ENCODE data around the gene FOXA1.

FOXA1 gene

DNA sequence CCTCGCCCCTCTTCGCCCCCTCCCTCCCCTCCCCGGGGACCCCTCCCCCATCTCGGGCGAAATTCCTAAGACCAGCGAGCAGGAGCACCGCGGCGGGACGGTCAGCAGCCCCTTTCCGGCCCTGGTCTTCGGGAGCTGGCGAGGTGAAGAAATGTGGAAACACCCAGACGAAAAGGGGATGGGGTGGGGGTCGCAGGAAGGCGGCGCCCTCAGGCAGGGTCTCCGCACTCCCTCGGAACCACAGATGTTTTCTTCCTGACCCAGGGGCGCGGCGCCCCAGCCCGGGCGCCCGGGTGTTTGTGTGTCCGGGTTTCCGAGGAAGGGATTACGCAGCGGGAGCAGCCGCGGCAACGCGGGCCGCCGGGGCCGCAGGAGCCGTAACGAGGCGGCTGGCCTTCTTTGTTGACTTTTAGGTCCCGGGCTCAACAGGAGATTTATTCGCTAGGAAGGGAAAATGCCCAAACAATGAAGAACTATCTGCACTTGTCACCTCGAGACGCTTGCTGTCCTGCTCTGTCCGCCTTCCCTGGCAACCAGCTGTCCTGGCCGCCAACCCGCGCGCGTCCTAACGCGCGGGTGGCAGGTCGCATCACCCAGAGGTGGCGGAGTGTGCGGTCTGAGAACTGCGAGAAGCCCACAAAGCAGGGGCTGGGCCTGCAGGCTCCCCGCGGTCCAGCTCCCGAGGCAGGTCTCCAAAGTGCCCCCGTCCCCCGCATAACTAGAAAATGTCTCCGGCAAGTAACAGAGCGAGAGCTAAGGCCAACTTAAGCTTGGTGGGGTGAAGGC, 7.0 kb downstream of the FOXA1 start:
- ATAC-seq (no peak), DNase-seq (no peak)
- H3K4me1 Mint-ChIP-seq, result peaks cover 12% of the 10 kb centered on the region

DNA sequence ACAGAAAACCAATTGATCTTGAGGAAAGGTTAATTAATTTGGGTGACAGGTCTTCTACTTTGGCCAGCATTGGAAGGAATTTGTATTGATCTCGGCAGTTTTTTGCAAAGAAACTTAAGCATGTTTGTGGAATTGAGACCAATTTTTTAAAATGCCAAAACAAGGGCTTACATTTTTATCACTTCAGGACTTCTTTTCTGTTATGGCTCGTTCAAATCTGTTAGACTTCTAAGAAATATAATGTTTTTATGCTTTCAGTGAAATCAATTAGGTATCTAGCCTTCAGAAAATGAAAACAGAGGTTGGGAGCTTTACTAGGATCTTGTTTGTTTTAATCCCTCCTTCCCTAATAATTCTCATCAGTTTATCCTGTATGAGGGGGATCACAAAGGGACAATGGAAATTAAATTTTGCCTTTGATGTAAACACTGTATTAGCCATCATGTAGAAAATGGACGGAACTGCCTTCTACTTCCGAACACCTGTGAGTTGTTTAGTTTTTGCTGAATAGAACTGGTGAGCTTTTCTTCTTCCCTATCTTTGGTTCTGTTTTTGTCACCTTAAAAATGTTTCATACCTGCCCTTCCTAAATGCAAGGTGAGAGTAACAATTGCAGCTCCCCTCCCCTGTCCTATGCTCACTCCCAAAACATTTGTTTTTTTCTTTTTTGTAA, 7.8 kb downstream of the FOXA1 start:
- Mint-ChIP-seq H3K27me3 (peaks cover 88% of the 10 kb centered on the region), H3K9me3 (peaks cover 14 to 16% of the 10 kb centered on the region in 2 donors), H3K27ac (no peak overlapping the region), H3K4me1 (peaks cover 4% of the 10 kb centered on the region), H3K4me3 (no peak overlapping the region)
- DNase-seq, result no peak
- no peak for ATAC-seq

More for the DNA sequence above, 7.0 kb downstream of the FOXA1 start:
- Mint-ChIP-seq H3K9me3 (peaks cover 18 to 22% of the 10 kb centered on the region in 2 donors), H3K4me3 (no peak overlapping the region), H3K27ac (no peak overlapping the region), H3K27me3 (peaks cover 91% of the 10 kb centered on the region)

DNA sequence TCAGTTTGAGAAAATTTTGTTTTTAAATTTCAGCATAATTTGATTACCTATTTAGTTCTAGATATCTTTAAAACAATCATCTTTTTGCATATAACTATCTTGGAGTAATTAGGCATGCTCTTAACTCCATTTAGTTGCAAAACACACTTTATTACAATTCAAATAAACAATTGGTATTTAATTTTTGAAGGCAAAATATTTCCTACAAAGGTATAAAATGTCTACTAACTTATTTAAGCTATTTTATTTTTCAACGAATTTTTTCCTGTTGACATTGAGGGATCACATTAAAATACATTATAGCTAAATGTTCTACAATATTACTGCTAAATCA, 8.3 kb downstream of the FOXA1 start:
- Mint-ChIP-seq H3K27me3 (peaks cover 83% of the 10 kb centered on the region), H3K27ac (no peak overlapping the region), H3K4me1 (peaks cover 4% of the 10 kb centered on the region), H3K9me3 (peaks cover 14% of the 10 kb centered on the region in 2 donors), H3K4me3 (no peak overlapping the region)
- no peak for ATAC-seq
- no peak for DNase-seq

DNA sequence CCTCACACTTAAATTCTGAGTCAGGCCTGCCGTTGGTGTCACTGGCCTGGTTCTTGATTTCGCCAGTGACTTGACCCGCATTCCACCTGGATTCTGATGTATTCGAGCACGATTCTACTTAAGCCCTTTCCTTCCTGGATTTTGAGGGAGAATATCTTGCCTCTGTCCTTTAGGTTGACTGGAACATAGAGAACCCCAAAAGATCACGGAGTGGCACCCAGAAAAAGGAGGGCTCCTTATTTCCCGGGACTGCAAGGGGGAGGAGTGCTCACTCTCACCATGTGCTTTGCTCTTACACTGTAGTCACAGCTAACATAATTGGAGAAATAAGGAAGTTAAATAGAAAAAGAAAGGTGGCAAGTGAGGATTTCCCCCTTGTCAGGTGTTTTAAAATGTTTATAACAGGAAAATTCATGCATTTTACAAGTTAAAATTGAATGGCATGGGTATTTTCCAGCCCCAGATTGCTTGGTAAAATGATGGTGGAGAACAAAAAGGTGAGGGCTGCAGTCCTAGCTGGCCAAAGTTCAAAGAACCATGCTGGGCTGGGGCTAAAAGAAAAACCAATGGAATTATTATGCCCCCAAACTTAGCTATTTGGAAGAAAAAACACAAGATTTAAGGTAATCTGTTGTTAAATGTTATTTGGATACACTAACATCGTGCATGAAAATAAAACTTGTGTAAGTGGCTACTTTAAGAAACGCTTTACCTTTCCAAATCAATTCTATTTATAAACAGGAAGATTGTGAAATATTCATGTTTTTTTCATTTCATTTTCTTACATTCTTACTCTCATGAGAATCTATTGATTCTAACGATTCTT, 8.9 kb downstream of the FOXA1 start:
- Mint-ChIP-seq H3K27ac (no peak overlapping the region), H3K4me3 (no peak overlapping the region), H3K27me3 (peaks cover 77% of the 10 kb centered on the region), H3K4me1 (peaks cover 1% of the 10 kb centered on the region), H3K9me3 (peaks cover 9 to 11% of the 10 kb centered on the region in 2 donors)
- no peak for DNase-seq
- no peak for ATAC-seq

DNA sequence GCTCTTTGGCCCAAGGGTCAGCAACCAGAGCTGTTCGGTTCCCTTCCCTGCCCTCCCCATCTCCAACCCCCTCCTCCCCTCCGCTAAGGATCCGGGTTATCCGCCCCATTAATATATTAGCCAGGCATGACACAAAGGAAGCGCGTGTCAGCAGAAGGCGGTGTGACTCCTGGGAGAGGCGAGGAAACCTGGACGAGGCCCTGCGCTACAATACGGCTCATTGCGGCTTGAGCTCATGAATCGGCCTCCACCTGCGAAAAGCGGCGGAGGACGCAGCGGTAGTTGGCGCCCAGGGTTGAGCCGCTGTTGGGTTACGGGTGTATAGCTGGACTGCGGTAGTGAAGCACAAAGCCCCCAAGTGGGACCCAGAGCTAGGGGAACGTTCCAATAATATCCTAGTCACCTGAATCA, 9.9 kb downstream of the FOXA1 start:
- no peak for ATAC-seq
- Mint-ChIP-seq H3K27ac (no peak overlapping the region), H3K4me1 (no peaks in the 10 kb centered on the region), H3K27me3 (peaks cover 74% of the 10 kb centered on the region), H3K9me3 (peaks cover 7 to 9% of the 10 kb centered on the region in 2 donors), H3K4me3 (no peak overlapping the region)
- no peak for DNase-seq

DNA sequence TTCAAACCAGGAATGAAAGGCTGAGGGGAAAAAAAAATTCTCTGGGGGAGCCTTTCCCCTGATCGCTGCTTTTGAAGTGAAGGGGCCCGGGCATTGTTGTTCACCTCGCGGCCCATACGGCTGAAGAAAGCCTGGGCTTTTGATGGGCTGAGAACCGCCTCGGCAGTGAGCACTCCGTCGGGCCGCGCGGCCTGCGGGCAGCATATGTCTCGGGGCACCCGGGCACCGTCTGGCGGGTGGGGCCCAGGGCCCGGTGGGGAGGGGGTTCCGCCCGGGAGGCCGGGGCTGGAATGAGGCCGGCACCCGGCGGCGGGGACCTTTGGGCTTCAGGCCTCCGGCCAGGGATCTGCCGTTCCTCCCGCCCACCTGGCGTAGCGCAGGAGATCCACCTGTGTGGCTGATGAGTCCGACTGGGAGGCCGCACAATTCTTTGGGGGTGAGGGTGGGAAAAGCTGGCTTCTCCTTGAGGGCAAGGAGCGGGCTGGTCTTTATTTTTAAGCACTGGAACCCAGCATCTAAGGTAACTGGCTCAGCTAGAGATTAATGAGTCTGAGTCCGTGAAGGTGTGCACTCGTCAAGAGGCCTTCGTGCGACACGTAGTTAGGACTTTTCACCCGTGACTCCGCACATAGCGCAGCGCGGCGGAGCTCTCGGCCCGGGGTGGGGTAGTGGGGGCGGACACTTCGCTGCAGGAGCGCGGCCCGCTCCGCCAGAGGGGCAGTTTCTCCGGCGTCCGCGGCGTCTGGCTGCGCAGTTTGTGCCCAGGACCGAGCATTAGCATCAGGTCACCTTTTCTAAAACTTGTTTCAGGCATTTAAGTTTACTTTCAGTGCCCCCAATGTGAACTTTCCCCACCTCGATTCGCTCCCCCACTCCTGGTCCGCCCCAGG, 10.6 kb downstream of the FOXA1 start:
- no peaks in the 10 kb centered on the region for H3K4me1 Mint-ChIP-seq
- peaks cover 7 to 13% of the 10 kb centered on the region in 2 donors for H3K9me3 Mint-ChIP-seq
- no peak overlapping the region for H3K4me3 Mint-ChIP-seq
- H3K27me3 Mint-ChIP-seq, result peaks cover 77% of the 10 kb centered on the region
- ATAC-seq (no peak), DNase-seq (no peak)
- no peak overlapping the region for H3K27ac Mint-ChIP-seq

DNA sequence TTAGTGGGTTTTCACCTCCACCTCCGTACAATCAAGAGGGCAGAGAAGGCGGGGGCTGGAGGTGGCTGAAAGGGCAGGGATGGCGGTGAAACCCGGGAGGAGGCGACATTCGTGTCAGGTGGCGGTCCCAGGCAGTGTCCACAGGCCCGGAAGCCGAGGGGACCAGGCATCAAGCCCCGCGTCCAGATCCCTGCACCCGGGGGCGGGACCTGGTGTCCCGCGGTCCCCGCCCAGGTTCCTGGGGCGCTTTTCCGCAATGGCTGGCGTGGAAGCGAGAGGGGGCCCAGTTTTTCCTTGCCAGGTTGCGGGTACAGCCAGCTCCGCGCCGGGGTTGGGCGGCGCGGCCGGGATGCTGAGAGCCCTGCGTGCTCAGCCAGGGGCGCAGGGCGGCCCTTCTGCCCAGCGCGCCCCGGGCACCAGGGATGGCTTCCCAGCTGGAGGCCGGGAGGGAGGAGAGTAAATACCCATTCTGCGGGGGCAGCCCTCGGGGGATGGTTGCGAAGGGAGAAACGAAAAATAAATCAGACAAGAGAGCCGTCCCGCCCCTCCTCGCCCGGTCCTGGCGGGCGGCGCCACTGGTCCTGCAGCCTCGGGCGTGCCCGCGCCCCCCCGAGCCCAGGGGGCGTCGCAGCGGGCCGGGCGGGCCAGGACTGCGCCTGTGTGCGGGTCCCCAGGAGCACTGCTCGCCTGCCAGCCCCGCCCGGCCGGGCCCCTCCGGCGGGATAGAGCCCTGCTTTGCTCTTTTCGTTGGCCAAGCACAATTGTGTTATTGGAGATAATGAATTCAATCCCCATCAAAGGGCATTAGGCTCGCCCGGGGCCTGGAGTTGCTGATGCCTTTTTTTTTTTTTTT, 11.5 kb downstream of the FOXA1 start:
- peaks cover 7% of the 10 kb centered on the region in 2 donors for H3K9me3 Mint-ChIP-seq
- peaks cover 74% of the 10 kb centered on the region for H3K27me3 Mint-ChIP-seq
- ATAC-seq, result no peak
- no peaks in the 10 kb centered on the region for H3K4me1 Mint-ChIP-seq
- no peak for DNase-seq
- H3K4me3 Mint-ChIP-seq, result no peak overlapping the region
- H3K27ac Mint-ChIP-seq, result no peak overlapping the region

DNA sequence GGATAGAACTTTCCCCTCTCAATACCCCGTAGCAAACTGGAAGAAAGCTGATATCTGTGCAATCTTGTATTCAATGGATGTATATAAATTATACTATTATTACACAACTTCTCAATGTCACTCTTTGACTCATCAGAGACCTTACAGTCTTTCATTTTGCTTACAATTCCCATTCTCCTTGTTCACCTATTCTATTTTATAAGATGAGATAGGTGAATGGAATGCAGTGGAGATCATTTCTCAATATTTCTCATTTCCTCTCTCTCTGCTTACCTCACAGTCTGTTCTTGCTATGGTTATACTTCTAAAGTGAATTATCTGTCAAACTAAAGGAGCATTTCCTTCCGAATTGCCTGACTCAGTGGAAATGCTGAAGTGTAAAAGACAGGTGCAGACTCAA, 14.9 kb downstream of the FOXA1 start:
- Mint-ChIP-seq H3K27me3 (peaks cover 42% of the 10 kb centered on the region), H3K4me1 (no peaks in the 10 kb centered on the region), H3K9me3 (peaks cover 0 to 18% of the 10 kb centered on the region in 2 donors), H3K27ac (no peak overlapping the region), H3K4me3 (no peak overlapping the region)
- DNase-seq (no peak), ATAC-seq (no peak)

DNA sequence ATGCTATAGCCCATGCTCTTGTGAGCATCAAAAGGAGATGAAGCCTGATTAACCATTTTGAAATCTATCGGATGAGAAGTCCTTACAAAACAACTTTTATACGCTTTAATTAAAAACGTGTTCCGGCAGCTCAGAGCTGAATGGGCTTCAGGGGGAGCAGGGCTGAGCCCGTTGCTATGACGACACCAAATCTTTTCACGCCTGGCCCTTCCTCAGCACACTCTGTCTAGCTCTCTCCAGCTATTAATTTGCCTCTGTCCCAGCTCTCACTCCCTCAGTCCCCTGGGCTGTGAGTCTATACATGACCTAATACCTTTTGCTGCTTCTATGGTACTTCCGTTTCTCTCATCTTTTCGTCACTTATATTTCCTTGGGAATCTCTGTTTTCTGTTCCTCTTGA, 15.8 kb downstream of the FOXA1 start:
- no peak for ATAC-seq
- H3K27me3 Mint-ChIP-seq, result peaks cover 33% of the 10 kb centered on the region
- H3K4me3 Mint-ChIP-seq, result no peak overlapping the region
- DNase-seq, result no peak
- no peaks in the 10 kb centered on the region for H3K4me1 Mint-ChIP-seq
- no peak overlapping the region for H3K27ac Mint-ChIP-seq
- peaks cover 0 to 25% of the 10 kb centered on the region in 2 donors for H3K9me3 Mint-ChIP-seq

DNA sequence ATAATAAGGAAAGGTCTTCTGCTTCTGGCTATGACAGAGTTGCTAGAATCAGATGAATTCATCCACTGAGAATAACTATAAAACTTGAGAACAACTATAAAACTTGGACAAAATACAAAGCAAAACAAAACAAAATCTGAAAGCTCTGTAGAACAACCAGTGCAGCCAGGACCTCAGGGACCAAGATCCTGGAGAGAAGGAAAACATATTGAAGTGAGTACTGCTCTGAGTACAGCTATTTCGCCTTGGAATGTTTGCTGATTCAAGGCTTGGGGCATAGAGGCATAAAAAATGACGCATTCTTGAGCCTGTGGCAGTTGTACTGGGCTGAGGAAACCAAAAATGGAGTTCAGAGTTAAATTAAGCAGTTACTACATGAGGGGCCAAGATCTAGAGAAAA, 21.7 kb downstream of the FOXA1 start:
- peaks cover 9 to 18% of the 10 kb centered on the region in 2 donors for H3K9me3 Mint-ChIP-seq
- peaks cover 10% of the 10 kb centered on the region for H3K27me3 Mint-ChIP-seq
- no peaks in the 10 kb centered on the region for H3K4me1 Mint-ChIP-seq
- DNase-seq, result no peak
- ATAC-seq, result no peak
- H3K4me3 Mint-ChIP-seq, result no peak overlapping the region
- no peak overlapping the region for H3K27ac Mint-ChIP-seq

DNA sequence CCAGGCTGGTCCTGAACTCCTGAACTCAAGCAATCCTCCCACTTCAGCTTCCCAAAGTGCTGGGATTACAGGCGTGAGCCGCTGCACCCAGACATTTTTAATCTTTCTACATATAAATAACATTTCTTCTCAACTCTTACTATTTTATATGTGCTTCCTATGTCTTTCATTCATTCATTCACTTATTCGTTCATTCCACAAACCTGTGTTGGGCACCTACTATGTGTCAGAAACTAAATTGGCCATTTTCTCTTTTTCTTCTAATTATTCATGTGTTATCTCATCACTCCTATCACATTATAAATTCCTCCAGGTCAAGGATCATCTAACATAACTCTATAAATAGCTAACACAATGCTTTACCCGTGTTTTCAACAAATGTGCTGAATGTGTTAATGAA, 23.7 kb downstream of the FOXA1 start:
- no peaks in the 10 kb centered on the region for H3K4me1 Mint-ChIP-seq
- H3K27ac Mint-ChIP-seq, result no peak overlapping the region
- peaks cover 9% of the 10 kb centered on the region in 2 donors for H3K9me3 Mint-ChIP-seq
- H3K27me3 Mint-ChIP-seq, result peaks cover 10% of the 10 kb centered on the region
- DNase-seq (no peak), ATAC-seq (no peak)
- H3K4me3 Mint-ChIP-seq, result no peak overlapping the region

DNA sequence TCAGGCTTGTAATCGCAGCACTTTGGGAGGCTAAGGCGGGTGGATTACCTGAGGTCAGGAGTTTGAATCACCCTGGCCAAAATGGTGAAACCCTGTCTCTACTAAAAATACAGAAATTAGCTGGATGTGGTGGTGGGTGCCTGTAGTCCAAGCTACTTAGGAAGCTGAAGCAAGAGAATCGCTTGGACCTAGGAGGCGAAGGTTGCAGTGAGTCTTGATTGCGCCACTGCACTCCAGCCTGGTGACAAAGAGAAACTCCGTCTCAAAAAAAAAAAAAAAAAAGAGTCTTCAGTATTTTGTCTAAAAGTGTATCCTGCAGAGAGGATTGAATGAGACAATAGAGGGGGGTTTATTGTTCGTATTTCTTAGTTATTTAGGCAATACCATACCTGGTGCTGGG, 25.3 kb downstream of the FOXA1 start:
- H3K9me3 Mint-ChIP-seq, result peaks cover 6 to 9% of the 10 kb centered on the region in 2 donors
- H3K4me3 Mint-ChIP-seq, result no peak overlapping the region
- no peak overlapping the region for H3K27ac Mint-ChIP-seq
- no peaks in the 10 kb centered on the region for H3K4me1 Mint-ChIP-seq
- ATAC-seq (no peak), DNase-seq (no peak)
- H3K27me3 Mint-ChIP-seq, result peaks cover 10% of the 10 kb centered on the region

DNA sequence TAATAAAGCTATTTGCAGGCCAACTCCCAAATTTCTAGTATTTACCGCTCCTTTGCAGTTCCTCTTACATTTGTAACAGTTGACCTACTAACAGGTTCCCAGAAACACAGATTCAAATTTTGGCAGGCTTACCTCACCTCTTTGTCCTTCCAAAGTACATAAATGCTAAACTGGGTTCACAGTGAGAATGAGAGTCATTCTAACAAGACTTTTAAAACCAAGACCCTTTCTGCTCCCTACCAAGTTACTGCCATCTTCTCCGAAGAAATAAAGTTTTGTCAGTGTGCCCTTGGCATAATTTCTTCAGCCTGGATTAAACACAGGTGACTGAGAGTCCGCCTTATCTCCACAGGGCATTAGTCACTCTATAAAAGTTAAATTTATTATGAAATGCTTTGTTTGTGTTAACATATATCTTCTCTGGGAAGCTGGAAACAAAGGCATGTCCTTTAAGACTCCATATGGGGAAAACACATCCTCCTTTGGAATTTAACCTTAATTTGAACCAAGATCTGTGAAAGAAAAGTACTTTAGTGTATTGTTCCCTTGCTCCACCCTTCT, 28.2 kb downstream of the FOXA1 start:
- no peak for ATAC-seq
- peaks cover 0 to 5% of the 10 kb centered on the region in 2 donors for H3K9me3 Mint-ChIP-seq
- no peak for DNase-seq
- H3K4me1 Mint-ChIP-seq, result no peaks in the 10 kb centered on the region
- no peak overlapping the region for H3K4me3 Mint-ChIP-seq
- H3K27ac Mint-ChIP-seq, result no peak overlapping the region
- peaks cover 3% of the 10 kb centered on the region for H3K27me3 Mint-ChIP-seq

DNA sequence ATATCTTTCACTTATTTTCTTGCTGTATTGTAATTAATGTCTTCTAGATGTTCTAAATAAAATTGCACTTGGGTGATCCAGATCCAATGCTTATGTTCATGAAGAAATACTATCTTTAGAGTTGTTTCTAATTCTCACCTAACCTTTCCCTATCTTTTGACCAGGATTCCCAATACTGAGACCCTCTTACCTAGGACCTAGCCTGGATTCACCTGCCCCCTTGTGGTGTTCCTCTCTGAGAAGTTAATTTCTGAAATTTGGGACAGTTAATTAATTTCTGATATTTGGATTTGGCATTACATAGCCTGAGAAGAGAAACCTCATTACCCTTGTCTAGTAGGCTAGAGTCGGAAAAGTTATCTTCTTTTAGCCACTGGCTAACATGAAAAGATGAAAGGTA, 29.5 kb downstream of the FOXA1 start:
- H3K27ac Mint-ChIP-seq, result no peak overlapping the region
- no peak overlapping the region for H3K4me3 Mint-ChIP-seq
- no peaks in the 10 kb centered on the region for H3K4me1 Mint-ChIP-seq
- DNase-seq (no peak), ATAC-seq (no peak)
- no peaks in the 10 kb centered on the region for H3K27me3 Mint-ChIP-seq
- no peaks in the 10 kb centered on the region for H3K9me3 Mint-ChIP-seq

All from stimulated activated naive CD8-positive, alpha-beta T cell treated with anti-CD3 and anti-CD28 coated beads, Interleukin-15, amount 100 ng/mL, for 72 hours (primary cell).